ENCODE results near the gene FIBP. TPM values are rescaled to one million over a fixed set of nuclear protein-coding genes. Genes with fewer than 3 reads are reported as not detected.

FIBP gene
- total and polyA plus RNA-seq, 2 of the 8 experiments (the other 6 are each of a cell fraction or from before 2014, with no cell fraction given): 74.3 to 173 TPM

GRCh38 chr11:65912845-65913244, 24.6 kb upstream of the FIBP start:
- peaks cover 0 to 4% of the 10 kb centered on the region in 2 experiments for H4K20me1 ChIP-seq (replicated peaks in 1 of 2; ENCODE audit: control insufficient read depth in 1 of 2, insufficient read depth in 2 of 2, low read length in 2 of 2)
- H4K8ac ChIP-seq (ENCODE audit: extremely low read depth, insufficient read depth, low read length): no peak overlapping the region
- H2AK5ac ChIP-seq (ENCODE audit: low read depth, low read length): no peak overlapping the region
- no peak overlapping the region for H3K27ac ChIP-seq (ENCODE audit: low read depth, low read length)
- peaks cover 0 to under 1% of the 10 kb centered on the region in 2 experiments; a peak in 1 of 4 replicates for H3K79me2 ChIP-seq (ENCODE audit: control insufficient read depth in 1 of 2, insufficient read depth in 2 of 2, low read length in 2 of 2)
- no peak for TF ChIP-seq BRCA1 (IDR thresholded peaks at IDR 0.05; ENCODE audit: low read depth, low read length)
- 85% methylated on average over 4 of the region's 4 CpGs; no CpG with 5 or more reads in 1 of the 2 experiments for WGBS, 2 experiments (ENCODE audit: extremely low coverage in 1 of 2, insufficient coverage in 1 of 2, insufficient read length in 1 of 2, insufficient replicate concordance in 2 of 2, low coverage in 1 of 2, low lambda C conversion rate in 2 of 2, missing lambda C conversion rate in 1 of 2)
- FAIRE-seq: no peak
- no peak overlapping the region for H2BK120ac ChIP-seq (replicated peaks; ENCODE audit: low read depth, low read length)
- no peak overlapping the region for H4K5ac ChIP-seq (ENCODE audit: insufficient read length, low read depth, low read length)
- peaks cover 2 to 12% (median 5%) of the 10 kb centered on the region in 4 experiments; a peak in 5 of 7 replicates for H3K4me1 ChIP-seq (replicated peaks in 1 of 4; ENCODE audit: control insufficient read depth in 3 of 4, insufficient read depth in 4 of 4, low read length in 3 of 4)
- H2BK15ac ChIP-seq (ENCODE audit: low read length): no peak overlapping the region
- no peak overlapping the region for H2BK5ac ChIP-seq (ENCODE audit: low read depth, low read length)
- no peaks in the 10 kb centered on the region for H3K23me2 ChIP-seq (ENCODE audit: low read depth, low read length)
- ChIA-PET CTCF (ENCODE audit: partially characterized antibody) (interaction anchor here (2.1 to 11.7 kb wide), 3 partner anchors 11 to 133 kb away, joined by 6 to 212 read pairs (median 14); partner anchors contain the start of genes CCDC85B, FIBP and FOSL1), POLR2A (ENCODE audit: partially characterized antibody) (interaction anchor here (1.0 to 1.8 kb wide), 6 partner anchors 15 to 792 kb away, joined by 3 to 6 read pairs (median 3); partner anchors contain the start of gene MUS81)
- no peak overlapping the region for H3K14ac ChIP-seq (ENCODE audit: insufficient read length)
- H3K36me3 ChIP-seq (ENCODE audit: control insufficient read depth in 2 of 4, insufficient read depth in 4 of 4, low read length in 3 of 4): no peaks in the 10 kb centered on the region
- H3K9me3 ChIP-seq (ENCODE audit: insufficient read depth in 2 of 2, low read depth in 1 of 2, low read length in 1 of 2): no peaks in the 10 kb centered on the region
- H3K4me3 ChIP-seq (ENCODE audit: extremely low read depth in 1 of 4, insufficient read depth in 2 of 4, low read depth in 3 of 4, low read length in 4 of 4): no peak overlapping the region
- H2AFZ ChIP-seq (ENCODE audit: low read length): no peak overlapping the region
- no peak overlapping the region for H3K23ac ChIP-seq (ENCODE audit: insufficient read length)
- no peak overlapping the region for H2BK20ac ChIP-seq (ENCODE audit: low read length)
- no peaks in the 10 kb centered on the region; the same call in 1 of the 2 replicates for H3K79me1 ChIP-seq (ENCODE audit: low read depth, low read length)
- H3K4ac ChIP-seq (replicated peaks; ENCODE audit: insufficient read length, low read depth, low read length): no peak overlapping the region
- no peak overlapping the region for H4K91ac ChIP-seq (replicated peaks; ENCODE audit: insufficient read length, low read length)
- peaks cover 0 to 11% (median 2%) of the 10 kb centered on the region in 4 experiments; a peak in 4 of 7 replicates for H3K27me3 ChIP-seq (replicated peaks in 1 of 4; ENCODE audit: control insufficient read depth in 3 of 4, extremely low read depth in 1 of 4, insufficient read depth in 3 of 4, low read length in 3 of 4)
- no peak for DNase-seq (ENCODE audit: low read depth in 1 of 2, low spot score in 2 of 2)
- H3K56ac ChIP-seq (replicated peaks; ENCODE audit: insufficient read length, low read depth, low read length): no peak overlapping the region
- no peak overlapping the region for H3K9ac ChIP-seq (replicated peaks in 1 of 4; ENCODE audit: extremely low read depth in 1 of 4, low read depth in 3 of 4, low read length in 3 of 4)
- peak overlapping the region; percentile 39 for H2BK12ac ChIP-seq (ENCODE audit: low read depth, low read length)
- H3K18ac ChIP-seq (ENCODE audit: extremely low read depth, low read length): no peak overlapping the region
- H3K4me2 ChIP-seq (ENCODE audit: insufficient read depth in 1 of 2, low read depth in 2 of 2, low read length in 2 of 2): no peak overlapping the region
